HG03097 (cell line): ENCODE results near the gene NPAS2.

Experiments
- ATAC-seq: cut with Tn5 transposase; IDR thresholded peaks from one replicate; pipeline ENCODE4 v1.9.1; 2021; ENCODE audit not compliant: unreplicated experiment, low FRiP score

NPAS2 gene

DNA sequence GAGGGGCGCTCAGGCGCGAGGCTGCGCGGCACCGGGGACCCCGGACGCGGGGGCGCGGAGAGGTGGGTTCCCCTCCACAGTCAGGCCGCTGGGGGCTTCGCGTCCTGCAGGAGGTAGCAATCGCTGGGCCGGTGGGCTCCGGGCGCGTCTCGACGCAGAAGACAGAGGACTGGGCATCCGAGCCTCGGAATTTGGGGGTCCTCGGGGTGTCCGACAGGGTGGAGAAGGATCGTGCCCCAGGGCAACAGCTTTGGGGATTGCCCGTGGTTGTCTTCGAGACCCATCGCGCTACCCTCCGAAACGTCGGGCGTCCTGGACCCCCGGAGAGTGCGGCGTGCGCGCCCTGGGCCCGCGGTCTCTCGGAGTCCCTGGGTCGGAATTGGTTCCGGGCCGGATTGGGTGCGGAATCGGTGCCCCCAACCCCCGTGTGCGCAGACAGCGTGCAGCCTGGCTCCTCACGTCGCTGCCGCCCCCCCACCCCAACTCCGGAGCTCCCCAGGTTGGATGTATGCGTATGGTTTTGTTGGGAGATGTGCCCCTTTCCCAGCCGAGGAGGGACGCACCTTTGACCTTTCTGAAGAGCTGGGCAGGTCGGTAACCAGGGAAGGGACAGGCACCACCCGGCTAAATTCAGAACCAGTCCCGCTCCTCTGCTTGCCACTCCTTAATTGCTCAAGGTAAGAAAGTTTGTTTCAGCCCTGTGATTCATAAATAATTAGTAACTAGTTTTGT is 750 bp downstream of the NPAS2 start:
- no peak for ATAC-seq

DNA sequence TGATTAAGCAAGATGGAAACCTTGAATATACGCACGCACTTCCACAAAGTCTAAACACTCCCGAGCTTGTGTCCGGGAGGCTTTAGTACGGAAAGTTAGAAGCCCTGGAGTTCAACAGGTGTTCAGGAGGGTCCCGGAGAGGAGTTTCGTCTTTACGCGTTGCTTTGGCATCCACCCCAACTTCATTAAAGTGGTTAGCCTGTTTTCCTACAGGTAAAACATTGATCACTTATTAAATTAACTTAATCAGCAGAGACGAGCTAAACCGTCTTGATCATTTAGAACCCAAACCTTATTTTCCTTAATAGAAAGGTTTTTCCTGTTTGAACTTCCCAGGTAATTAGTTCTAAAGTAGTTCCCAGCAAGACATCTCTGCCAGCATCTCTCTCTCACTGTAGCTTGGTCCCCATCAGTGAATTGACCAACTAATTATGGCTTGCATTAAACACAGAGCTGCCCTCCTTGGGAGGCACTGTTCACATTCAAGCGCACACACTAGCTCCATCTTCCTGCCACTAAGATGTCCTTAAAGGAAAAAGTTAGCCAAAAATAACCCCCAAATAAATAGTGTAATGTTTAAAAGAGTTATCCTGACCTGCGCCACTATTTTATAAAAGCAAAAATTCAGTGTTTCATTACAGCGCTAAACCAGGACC is 1.4 kb downstream of the NPAS2 start:
- no peak for ATAC-seq

DNA sequence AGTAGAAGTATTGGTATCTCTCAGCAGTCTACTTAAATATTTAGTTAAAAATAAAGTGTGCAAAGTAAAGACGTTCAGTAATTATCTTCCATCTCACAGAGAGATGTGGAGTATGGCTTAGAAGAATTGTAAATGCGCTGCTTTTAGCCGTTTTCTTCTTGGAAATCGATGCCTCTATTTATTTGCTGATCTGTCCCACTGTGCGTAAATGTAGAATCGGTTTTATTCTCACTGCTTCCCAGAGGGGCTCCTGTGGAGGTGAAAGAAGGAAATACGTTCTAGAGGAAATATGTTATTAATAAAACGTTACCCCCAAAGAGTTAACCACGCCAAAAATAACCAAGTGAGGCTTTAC is 1.9 kb downstream of the NPAS2 start:
- no peak for ATAC-seq

DNA sequence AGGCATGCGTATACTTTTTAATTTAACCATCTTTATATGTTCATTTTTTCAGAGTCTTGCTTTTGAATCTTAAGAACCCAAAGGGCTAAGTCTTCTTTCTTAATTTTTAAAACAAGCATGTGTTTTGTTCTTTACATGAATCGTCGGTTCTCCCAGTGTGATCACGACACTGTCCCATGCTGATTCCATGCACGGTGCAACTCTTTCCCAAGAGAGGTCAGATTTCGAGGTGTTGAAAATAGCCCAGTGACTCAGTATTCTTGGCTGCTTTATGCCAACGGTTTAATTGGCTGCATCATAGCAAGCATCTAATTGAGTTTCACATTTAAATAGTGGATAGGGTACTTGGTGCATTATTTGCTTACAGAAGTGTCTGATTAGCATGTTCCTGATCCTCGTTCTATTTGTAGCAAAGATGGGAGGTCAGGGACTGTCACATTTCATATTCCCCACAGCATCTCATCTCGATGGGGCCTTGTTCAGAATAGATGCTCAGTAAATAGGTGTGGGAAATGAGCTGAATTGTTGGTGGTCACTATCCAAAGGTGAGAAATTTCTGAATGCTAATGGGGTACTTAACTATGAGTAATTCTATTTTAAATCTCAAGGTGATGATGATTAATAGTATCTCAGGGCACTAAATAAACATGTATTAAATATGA is 2.8 kb downstream of the NPAS2 start:
- no peak for ATAC-seq

DNA sequence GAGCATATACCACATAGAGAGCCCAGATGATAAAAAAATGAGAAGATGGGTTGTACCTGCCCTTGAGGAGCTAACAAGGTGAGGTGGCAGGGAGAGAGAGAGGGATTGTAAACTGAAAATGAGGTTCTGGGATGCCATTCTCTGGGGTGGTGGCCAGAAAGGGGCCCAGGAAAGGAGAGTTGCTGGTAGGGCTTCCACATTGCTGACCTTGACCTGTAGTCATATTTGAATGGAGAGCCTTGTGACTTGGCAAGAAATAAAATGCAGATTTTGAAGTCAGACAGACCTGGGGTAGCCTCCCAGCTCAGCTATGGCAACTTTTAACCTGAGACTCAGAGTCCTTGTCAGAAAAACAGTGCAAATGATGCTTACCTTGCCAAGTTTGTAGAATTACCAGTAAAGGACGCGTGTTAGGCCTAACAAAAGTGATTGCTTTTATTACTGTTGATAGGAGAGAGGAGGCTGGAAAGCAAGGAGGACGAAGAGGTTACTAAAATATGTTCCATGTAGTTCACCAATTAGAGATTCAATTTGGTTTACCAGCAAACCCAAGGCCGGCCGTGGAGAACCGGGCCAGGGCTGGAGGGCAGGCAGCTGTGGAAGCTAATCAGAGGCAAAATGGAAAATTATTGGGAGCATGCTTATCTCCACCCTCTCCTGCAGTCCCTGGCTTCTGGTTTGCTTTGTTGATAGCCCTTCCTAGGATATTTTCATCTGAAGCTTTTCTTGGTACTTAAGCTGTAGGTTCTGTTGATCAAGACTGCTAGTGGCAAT is 3.9 kb downstream of the NPAS2 start:
- ATAC-seq: no peak

DNA sequence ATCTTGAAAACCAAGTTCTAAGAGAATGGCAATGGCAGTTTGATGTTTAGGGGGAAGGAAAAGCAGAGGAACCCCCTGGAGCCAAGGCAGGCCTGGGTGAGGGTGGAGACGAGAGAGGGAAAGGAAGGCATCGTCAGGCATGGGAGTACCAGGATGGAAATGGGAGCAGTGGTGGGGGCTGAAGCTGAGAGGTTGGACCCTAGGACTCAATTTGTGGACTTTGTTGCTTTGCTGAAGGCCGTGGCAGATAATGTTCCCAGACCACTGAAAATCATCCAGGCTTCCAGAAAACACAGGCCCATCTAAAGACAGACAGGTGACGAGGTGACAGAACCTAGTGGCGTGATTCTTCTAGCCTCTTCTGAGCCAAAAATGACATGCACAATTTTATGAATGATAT is 4.9 kb downstream of the NPAS2 start:
- ATAC-seq: no peak

DNA sequence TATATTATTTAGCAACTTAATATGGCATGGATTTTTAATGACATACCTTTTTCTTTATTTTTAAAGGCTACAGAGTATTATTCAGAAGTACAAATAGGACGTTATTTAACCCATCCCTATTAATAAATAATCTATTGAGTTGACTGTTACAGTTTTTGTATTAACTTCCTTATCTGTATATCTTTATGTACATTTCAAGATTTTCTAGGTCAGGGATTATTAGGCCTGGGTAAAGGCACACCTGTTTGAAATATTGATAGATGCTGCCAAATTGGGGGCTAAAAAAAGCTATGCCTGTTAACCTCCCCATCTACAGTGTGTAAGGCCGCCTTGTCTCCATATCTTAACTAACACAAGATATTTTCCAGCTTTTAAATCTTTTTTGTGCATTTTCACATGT is 6.6 kb downstream of the NPAS2 start:
- ATAC-seq: no peak

DNA sequence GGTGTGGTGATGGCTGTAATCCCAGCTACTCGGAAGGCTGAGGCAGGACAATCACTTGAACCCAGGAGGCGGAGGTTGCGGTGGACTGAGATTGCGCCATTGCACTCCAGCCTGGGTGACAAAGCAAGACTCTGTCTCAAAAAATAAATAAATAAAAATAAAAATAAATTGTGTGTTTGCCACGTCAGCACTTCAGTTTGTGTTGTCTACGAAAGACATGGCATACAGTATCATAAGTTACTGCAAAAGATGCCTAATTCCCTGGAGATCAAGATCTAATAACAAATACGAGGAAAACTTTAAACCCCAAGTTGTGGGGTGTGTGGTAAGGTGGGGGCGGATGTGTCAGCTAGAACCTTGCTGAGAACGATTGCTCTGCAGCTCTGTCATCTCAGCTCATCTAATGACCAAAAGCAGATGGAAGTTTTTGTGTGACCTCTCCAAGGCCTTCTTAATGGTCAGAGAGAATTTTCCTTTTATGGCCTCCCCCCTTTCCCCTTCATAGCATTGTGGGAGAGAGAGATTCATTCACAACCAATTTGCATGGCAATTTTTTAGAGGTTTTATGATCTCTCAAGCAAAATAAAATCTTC is 11.3 kb downstream of the NPAS2 start:
- ATAC-seq: no peak

DNA sequence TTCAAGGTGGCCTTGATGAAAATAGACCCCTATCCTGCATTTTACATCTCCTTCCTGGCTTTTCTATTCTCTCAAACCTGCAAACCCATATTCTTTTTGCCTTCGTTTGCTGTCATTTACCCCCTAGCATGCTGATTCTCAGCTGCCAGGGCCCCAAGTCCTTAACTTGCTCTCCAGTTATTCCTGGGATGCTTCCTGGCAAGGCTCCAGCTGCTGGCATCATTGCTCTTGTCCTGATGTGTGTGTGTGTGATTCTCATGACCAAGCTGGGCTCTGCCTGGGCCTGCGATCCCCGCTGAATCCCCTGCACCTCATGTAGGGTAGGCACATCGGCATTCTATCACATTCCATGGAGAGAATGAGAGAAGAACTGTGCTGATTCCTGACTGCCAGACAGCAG is 11.9 kb downstream of the NPAS2 start:
- no peak for ATAC-seq

DNA sequence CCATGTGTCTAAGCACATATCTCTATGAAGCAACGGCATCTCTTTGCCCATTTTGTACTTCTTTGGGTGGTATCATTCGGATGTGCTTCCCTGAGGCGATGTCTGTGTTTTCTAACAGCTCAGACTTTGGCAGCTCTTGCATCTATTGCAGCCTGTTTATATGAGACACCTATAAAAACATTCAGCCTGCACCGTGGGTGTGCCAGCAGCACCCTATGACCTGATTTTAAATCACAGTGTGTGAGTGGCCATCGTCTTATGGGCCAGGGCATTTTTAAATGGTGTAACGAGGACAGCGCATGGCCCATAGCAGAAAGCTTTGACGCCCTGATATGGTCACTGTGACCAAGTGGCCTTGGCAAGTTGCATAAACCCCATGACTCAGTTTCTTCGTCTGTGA is 12.9 kb downstream of the NPAS2 start:
- ATAC-seq: no peak

DNA sequence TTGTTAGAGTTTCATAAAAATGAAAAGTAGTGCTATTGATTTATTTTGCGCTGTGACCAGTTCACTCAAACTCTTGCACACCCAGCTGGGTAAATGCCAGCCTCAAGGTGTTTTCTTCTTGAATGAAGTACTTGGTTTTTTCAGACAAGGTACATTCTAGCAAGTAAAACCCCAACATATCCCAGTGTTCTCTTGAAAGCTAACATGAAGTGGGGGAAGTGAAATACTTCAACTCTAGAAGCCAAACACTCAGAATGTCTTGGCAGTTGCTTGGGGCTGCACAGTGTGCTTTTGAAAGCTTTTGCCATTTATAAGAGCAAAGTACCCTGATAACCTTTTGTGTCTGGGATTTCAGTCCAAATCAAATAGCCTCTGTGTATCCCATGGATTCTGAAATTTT is 13.4 kb downstream of the NPAS2 start:
- ATAC-seq: no peak

DNA sequence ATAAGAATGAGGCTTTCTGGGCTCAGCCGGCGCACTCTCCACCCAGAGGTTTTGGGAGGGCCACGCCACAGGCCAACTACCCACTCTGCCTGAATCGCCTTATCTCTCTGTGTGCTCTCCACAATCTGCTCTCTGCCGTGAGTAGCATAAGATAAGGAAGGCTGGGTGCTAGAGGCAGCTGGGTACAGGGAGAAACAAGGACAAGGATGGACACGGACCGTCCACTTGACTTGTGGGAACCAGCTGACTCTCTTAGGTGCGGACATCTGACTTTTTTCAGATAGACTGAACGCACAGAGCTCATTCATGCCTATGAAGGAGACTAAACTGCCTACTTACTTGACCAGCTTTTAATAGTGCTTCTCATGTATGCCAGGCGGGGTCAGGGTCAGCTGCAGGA is 14.3 kb downstream of the NPAS2 start:
- ATAC-seq: no peak

DNA sequence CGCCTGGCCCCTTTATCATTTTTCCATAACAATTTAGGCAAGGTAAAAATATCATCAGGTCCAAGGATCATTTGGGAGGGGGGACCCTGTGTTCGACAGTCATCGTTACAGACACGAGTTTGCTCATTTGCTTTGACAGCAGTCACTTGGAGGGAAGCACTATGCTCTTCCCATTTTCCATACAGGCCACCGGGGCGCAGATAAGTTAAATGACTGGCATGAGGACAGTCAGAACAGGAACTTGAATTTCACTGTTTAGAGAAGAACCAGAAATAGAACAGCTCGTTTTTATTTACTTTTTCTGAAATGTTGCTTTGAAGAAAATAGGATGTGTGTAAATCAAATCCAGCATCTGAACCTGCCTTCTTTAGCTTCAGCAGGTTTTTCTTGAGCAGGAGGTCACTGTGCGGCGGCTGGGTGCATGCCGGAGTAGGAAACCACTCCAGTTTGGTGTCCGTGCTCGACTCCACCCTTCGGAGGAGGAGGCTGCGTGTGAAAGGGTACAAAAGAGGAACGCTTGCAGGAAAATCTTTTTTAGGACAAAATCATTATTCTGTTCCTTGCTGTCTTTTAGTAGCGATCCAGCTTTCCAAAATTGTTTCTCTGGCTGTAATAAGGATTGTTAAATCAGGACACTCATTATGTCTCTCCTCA is 15.2 kb downstream of the NPAS2 start:
- no peak for ATAC-seq

DNA sequence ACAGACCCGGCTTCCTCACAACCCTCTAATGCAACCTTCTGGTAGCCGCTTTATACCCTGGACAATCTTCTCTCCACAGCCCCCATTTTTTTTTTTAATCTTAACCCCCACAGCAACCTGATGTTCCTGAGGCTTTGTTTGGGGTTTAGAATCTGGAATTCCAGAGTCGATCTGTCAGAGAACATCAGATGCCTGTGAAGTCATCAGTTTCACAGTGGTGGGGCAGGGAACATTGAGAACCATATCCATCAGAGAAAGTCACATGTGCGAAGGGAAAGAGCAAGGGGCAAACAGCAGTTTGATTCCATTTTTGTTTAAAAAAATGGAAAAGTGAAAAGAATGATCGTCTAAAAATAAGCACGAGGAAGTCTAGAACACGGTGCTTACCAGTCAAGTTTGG is 20.6 kb downstream of the NPAS2 start:
- no peak for ATAC-seq

DNA sequence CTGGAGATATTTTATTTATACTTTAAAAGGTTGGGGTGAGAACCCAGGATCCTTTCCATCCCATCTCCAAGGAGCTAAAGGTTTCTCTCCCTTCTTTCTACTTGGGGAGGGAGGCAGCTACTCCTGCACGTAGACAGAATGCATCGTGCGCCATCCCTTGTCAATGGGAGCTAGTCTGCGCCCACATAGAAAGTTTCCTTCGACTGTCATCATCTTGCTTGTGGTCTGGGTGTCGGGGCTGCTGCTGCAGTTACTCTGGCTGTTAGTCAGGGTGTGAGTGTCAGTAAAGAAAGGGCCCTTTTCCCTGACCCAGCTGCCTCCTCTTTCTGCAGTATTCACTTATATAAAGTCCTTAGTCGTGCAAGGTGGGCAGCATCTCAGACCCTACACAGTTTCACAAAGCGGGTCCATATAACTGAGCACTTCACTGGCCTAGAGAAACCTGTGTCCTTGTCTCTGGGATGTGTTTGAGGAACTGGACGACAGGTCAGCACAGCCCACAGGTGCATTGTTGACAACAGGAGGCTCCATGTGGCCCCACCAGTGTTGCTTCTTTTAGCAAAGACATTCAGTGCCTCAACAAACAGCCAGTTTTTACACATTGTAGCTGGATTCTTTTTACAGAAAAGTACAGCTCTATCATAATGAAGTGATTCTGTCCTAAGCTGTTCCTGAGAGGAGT is 22.4 kb downstream of the NPAS2 start:
- no peak for ATAC-seq

DNA sequence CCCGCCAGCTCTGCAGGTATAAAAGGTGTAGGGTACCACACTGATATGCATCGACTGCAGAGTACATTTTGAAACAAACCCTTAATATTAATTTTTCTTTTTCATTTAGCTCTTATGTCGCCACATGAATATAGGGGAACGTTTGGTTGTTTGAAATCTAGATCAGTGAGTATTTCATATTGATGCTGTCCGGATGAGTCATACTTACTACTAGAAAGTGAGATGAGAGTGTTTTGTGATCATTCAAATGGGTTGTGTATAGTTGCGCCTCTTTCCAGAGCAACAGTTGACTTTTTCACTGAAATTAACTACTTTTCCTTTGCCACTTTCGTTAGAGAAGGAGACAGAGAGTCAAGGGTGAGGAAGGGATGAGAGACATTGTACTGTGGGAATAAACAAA is 24.6 kb downstream of the NPAS2 start:
- ATAC-seq: no peak

DNA sequence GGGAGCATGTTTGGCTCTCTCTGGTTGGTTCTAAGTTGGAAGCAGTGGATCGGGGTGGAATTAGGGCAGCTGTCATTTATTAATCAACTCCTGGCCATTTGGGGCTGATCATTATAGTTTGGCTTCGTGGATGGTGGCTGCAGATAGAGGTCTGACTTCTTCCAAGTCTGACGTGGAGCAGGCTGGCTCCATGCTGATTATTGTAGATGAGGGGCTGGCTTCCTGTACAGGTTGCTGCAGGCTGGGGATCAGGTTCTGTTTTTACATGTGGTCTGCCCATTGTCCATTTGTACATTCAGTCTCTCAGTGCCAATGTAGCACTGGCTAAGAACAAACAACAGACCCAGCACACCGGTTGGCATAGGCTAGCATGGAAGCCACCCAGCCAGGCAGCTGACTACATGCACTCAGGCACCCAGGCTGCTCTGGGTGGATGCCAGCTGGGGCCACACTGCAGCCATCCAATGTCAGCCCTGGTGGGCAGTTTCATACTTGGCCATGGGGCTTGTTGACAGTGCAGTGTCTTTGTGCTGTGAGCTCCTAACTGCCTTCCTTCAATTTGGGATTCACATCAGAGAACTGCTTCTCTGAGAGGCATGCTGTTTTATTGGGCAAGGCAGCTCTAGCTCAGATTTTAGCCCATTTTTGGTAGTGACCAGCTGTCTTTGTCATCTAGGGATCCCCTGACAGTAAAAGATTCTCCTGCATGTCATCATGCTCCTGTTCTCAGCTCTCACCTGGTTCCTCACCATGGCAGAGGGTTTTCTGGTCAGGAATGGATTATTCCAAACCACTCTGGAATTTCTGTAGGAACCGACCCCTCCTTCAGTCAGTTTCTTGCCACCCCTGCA is 25.4 kb downstream of the NPAS2 start:
- ATAC-seq: no peak

DNA sequence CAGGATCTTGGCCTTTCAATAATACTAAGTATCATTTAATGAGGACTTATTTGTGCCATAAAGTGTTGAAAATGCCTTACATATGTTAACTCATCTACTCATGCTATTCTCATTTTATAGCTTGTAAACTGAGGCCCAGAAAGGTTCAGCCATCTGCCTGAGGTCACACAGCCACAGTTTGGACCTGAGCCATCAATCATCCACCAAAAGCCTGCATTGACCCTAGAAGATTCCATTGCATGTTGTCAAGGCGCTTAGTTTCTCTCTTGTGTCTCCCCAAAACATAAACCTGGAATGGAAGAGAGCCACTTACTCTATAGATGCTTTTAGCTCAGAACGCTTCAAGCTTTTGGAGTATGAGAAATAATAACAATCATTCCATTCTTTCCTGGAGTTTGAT is 26.8 kb downstream of the NPAS2 start:
- no peak for ATAC-seq

DNA sequence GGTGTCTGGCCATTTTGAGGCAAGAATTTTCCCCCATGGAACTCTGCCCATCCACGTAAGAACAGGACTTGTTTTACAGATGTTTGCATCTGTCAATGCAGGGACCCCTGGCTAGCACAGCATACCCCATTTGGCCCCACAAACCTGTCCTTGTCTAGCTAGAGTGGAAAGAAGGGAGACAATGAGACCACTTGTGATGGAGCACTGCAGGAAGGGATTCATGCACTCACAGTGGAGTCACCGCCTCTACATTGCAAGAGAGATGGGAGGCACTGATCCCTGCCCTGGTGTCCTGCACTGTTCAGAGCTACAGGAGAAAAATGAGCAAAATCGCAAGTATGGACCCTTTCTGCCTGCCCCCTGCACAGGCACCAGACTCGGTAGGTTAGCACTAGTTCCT is 32.5 kb downstream of the NPAS2 start:
- ATAC-seq: no peak
